ENCODE results near the gene PRSS8.
A peak's percentile ranks its signal among the peaks of the same experiment; 100 is the strongest.
"Not testable (repeated sequence)": the region's sequence is repeated elsewhere in the genome, so short reads cannot be mapped to it uniquely, and the experiment has no call there.

PRSS8 gene

DNA sequence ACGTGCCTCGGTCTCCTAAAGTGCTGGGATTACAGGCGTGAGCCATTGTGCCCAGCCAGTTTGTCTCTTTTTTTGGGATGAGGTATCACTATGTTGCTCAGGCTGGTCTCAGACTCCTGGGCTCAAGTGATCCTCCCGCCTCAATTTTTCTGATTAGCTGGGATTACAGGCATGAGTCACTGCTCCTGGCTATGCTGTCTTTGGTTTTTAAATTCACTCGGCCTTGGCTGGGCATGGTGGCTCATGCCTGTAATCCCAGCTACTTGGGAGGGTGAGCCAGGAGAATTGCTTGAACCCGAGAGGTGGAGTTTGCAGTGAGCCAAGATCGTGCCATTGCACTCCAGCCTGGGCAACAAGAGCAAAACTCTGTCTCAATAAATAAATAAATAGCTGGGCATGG, 8.9 kb upstream of the PRSS8 start:
- DNase-seq, result peak; percentile 10

DNA sequence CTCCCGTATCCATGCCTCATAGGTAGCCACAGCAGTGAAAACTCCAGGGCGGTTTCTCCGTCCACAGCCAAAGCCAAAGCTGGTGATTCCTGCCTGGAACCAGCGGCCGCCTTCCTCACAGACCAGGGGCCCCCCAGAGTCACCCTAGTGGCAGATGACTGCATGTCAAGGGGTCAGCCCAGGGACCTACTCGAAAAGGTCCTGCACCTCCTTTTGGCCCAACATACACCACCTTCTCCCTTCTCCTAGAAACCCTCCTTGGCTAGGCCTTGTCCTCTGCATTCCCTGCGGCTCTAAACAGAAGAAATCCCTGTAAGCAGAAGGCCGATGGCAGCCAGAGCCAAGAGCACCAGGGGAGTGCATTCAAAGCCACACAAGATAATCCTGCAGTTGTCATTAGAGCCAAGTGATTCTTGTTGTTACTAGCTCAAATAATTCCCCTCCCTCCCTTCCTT, 8.2 kb upstream of the PRSS8 start:
- DNase-seq, result no peak

DNA sequence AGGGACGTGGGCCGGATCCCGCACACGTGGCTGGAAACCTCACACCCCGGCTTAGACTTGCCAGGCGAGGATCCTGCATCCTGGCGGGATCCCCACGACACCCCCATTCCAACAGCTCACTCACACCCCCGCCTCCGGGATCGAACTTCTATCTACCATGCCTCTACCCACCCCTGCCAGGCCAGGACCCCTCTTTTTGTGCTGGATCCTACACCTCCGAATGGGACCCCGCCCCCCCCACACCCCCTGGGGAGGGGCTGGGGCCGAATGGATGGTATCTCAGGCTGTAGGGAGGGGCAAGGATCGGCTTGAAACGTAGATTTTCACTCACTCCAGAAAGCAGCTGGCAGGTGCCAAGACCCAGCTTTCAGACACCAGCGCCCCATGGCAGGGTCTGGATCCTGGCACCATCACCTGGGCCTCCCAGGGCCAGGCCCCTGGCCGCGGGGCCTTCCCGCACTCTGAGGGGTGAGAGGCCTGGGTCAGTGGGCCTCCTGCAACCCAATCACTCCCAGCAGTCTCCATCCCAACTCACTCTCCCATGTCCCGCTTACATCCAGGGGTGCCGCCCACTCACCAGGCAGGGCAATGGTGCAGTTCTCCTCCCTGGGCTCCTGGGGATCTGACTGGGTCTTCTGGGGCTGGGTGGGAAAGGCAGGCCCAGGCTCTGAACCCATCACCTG, 7.6 kb upstream of the PRSS8 start:
- DNase-seq, result no peak

DNA sequence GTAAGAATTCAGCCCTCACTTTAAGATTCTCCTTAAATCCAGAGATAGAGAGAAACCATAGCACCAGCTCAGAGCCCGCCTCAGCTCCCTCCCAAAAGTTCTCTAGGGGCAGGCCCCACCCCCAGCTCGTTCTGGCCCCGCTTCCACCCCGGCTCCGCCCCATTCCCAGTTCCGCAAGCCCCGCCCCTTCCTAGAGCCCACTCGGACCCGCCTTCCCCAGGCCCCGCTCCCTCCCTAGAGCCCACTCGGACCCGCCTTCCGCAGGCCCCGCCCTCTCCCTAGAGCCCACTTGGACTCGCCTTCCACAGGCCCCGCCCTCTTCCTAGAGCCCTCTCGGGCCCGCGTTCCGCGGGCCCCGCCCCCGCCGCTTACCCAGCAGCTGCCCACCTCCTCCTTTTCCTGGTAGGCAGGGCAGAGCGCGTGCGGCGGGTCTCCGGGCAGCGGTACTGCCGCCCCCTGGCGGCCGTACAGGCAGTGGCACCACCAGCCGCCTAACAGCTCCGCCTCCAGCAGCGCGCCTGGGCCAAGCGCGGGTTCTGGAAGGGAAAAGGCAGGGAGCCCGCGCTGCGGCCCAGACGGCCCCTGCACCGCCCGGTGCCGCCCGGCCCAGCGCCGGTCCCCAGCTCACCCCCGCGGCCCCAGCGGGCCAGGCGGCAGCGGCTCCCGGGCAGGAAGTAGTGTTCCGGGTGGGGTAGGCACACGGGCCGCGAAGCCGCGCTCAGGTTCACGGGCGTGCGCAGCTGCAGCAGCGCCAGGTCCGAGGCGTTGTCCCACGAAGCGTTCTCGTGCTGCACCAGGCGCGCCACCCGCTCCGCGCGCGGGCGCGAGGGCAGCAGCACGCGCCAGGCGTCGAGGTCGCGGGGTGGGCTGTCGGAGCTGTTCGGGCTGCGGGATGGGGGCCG, 6.8 kb upstream of the PRSS8 start:
- DNase-seq, result peak; percentile 99

DNA sequence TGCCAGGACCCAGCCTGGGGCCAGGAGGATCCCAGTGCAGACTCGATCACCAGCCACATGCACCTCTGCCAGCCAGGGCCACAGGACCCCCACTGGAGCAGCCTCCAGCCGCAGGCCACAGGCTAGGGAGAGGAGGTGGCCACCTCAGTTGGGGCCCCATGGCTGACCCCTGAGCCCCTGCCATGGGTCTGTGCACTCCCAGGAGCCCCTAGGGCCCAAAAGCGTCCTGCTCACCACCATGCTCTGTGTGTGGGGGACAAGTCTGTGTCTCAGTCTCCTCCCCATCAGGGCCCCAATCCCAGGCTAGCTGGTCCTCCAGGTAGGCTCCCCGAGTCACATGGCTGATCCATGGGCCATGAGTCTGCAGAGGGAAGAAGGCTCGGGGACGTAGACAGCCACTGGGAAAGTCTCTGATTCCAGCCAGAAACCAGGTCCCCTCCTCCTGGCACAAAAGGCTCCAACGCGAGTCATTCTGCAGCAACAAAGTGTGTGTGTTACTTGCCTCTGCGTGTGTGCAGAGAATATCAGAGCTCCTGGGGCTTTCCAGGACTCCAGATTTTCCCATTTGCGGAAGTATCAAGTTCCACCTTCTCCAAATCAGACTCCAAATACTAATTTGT, 6.1 kb upstream of the PRSS8 start:
- DNase-seq, result no peak

DNA sequence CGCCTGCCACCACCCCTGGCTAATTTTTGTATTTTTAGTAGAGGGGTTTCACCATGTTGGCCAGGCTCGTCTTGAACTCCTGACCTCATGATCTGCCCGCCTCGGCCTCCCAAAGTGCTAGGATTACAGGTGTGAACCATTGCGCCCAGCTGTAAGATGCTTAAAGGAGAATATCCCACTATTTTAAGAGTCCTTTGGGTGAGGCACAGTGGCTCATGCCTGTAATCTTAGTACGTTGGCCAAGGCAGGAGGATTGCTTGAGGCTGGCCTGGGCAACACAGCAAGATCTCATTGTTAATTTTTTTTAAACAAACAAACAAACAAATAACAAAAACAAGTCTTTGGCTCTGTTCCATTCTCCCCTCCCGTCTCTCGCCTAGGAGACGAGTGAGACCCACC, 5.5 kb upstream of the PRSS8 start:
- DNase-seq, result not testable (repeated sequence)

DNA sequence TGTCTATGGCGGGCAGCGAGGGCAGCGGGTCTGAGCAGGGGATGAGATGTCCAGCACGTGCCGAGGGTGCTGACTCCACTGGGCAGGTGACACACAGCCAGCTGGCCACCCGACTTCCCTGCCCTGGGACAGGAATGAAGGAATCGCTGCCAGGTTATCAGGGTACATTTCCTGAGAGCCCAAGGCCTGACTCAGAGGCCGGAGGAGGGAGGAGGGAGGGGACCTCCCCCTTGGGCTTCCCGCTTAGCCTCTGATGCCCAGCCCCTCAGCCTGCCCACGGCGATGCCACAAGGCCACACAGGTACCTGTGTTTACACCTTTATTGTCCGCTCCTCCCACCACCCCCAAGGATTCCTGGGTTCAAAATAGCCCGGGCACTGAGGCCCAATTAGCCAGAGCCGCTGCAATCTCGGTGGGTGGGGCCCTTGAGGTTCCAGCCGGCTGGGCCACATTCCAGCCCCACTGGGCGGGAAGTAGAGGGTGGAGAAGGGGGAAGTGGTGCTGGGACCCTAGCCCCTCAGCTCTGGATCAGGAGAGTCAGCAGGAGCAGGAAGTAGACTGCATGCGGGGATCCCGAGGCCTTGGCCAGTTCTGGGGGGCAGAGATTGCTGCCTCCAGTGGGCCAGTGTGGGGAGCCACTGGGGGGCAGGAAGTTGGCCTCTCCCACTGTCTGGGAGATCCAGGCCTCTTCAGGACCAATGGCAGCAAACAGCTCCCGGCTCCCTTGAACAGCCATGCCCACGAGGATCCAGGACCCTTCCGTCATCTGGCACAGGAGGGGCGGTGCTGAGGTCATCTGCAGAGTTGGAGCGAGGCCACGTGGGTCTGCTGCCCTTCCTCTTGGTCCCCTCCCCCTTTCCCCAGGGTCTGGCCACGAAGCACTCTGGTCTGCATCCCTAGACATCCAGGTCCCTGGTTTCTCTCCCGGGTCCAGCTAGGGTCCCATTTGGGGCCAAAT, 3.4 kb upstream of the PRSS8 start:
- DNase-seq, result peak; percentile 52

DNA sequence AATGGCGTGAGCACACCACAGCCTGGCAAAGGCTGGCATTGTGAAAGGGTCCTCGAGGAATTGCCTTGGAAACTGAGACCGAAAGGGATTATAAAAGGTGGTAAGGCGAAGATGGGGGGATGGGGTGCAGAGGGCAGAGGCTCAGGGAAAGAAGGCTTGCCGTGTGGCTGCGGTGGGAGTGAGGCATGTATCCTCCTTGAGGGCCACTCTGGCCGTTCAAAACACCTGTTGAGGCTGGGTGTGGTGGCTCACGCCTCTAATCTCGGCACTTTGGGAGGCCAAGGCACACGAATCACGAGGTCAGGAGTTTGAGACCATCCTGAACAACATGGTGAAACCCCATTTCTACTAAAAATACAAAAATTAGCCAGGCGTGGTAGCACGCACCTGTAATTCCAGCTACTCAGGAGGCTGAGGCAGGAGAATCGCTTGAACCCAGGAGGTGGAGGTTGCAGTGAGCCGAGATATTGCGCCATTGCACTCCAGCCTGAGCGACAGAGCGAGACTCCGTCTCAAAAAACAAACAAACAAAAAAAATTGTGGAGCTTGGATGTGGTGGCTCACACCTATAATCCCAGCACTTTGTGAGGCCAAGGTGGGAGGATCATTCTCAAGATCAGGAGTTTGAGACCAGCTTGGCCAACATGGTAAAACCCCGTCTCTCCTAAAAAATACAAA, 1.4 kb upstream of the PRSS8 start:
- not testable (repeated sequence) for DNase-seq

DNA sequence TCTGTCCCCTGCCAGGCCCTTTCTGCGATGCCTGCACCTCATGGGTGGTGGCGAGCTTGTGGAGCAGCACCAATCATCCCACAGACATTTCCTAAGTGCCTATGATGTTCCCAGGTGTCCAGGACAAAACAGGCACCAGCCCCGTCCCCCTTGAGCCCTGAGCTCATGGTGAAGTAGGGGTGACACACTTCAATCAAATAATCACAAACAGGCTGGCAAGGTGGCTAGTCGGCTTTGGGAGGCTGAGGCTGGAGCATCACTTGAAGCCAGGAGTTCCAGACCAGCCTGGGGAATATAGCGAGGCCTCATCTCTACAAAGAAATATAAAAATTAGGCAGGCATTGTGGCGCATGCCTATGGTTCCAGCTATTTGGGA, 748 bp upstream of the PRSS8 start:
- DNase-seq, result no peak

DNA sequence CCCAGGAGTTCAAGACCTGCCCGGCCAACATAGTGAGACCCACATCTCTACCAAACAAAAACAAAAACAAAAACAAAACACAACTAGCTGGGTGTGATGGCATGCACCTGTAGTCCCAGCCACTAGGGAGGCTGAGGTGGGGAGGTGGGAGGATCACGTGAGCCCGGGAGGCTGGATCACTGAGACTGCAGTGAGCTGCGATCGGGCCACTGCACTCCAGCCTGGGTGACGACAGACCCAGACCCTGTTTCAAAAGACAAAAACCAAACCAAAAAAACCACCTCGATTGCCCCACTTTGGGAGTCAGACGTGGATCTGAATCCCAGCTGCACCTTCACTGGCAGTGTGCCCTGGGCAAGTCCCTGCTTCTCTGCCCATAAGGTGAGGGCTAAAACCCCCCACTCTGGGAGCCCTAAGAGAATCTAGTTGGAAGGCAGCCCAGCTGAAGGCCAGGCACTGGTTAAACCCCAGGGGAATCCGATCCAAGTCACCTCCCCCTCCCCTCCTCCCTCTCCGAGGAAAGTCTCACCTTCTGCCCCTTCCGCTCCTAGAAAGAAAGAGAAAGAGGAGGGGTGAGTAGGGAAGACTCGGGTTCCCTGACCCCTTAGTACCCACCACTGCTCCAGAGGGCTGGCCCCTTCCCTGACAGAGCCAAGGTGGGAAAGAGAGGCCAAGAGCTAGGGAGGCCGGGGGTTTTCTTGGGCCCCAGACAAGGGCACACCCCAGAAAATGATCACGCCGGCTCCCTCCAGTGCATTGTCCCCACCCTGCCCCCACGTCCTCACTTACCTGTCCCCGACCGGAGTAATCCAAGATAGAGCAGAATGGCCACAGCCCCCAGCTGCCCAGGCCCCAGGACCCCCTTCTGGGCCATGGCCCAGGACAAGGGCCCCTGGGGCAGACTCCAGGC, 647 bp downstream of the PRSS8 start:
- no peak for DNase-seq

DNA sequence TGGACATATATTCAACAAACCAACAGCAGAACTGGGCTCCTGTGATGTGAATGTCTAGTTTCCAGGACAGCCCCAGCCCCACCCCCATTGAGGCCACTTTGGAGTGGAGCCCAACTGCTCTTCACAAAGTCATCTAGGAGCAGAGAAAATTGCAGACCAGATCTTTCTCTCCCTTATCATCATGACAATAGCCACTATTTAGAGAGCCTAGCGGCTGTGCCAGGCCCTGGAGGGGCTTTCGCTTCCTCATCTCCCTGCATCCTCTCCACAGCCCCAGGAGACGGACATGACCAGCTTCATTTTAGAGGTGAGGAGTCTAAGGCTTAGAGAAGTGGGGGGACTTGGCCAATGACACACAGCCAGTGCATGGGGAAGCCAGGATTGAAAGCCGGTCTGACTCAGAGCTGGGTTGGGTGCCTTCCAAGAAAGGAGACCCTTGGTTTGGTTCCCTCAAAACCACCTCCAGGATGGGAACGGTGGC, 1.4 kb downstream of the PRSS8 start:
- DNase-seq, result no peak

DNA sequence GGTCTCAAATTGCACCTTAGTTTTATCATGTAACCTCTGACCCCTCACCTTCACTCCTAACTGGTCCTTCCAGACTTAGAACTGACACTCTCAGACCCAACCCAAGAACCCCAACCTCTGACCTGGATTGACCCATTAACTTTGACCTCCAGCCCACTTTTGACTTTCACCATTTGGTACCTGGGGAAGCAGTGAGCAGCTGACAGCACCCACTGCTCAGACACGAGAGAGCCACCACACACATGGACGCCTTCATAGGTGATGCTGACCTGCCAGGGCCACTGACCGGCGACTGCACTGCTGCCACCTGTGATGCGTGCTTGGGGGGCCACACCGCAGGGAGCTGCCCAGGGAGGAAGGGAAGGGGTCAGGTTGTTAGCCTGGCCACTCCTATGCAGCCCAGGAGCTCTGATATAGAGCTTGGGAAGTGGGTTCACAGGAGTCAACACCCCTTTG, 2.5 kb downstream of the PRSS8 start:
- no peak for DNase-seq

DNA sequence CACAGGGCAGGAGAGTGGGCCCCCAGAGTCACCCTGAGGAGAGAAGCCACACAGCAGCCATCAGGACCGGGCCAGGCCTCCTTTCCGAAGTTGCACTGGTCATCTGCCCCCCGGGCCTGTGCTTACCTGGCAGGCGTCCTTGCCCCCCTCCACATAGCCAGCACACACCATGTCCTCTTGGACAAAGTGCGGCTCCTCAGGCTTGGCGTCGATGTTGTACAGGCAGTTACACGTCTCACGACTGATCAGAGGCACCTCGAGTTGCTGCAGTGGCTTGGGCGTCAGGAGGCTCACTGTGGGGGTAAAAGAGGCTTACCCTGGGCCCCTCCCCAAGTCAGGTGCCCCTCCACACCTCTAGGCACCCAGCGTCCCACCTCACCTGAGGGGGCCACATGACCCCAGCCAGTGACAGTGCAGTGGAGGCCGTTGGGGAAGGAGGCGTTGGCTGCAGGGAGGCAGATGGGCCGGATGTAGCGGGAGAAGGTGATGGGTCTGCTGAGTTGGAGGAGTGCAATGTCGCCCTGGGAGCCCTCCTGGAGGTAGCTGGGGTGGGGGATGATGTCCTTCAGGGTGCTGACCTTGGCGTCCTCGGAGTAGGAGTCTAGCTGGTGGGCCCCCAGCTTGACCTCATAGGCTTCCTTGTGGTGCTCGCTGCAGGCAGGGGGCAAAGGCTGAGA, 3.1 kb downstream of the PRSS8 start:
- no peak for DNase-seq

DNA sequence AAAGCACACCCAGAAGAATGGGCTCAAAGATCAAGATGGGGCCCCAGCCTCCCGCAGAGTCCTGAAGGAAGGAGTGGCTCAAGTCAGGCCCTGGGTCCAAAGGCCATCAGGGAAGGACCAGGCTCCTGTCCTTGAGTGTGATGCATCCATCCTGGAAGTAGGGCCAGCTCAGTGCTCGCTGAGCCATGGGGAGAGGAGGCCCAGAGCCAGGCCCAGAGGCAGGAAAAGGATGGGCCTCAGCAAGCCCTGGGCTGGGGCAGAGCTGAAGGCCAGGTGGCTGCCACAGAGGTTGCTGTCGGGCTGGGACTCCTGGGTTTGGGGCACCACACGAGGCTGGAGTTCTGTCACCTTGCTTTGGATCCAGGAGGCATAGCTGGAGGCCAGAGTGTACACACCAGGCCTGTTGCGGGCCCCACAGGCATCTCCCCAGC, 3.7 kb downstream of the PRSS8 start:
- no peak for DNase-seq

DNA sequence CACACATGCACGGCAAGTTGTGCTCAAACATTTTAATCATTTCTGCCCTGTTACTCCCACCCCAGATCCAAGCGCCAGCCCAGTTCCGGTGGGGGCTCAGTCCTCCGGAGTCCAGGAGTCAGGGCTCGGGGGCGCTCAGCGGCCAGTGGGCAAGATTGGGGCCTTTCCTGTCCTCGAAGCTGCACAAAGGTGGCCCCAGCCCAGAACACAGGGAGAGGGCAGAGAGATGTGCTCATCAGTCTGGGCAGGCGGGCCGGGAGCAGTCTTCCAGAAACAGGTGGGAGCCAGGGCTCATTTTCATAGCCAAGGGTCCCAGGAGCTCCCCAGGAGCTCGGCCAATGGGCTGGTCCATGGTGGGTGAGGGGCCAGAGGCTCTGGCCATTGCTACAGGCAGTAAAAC, 4.1 kb downstream of the PRSS8 start:
- no peak for DNase-seq

DNA sequence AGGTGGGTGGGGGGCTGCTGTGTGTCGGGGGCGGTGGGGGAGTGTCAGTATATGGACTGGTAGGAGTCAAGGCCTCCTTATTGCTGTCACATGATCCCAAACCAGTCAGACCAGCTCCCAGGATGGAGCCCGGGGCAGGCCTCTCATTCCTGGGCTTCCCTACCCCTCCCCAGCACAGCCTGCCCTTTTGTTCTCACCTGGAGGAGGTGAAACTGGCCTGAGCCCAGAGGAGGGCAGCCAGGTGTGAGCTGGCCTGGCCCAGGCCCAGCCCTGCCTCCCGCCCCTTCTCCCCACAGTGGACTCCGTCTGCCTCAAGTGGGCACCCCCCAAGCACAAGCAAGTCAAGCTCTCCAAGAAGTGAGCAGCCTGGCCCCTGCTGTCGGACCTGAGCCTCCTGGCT, 4.6 kb downstream of the PRSS8 start:
- no peak for DNase-seq

DNA sequence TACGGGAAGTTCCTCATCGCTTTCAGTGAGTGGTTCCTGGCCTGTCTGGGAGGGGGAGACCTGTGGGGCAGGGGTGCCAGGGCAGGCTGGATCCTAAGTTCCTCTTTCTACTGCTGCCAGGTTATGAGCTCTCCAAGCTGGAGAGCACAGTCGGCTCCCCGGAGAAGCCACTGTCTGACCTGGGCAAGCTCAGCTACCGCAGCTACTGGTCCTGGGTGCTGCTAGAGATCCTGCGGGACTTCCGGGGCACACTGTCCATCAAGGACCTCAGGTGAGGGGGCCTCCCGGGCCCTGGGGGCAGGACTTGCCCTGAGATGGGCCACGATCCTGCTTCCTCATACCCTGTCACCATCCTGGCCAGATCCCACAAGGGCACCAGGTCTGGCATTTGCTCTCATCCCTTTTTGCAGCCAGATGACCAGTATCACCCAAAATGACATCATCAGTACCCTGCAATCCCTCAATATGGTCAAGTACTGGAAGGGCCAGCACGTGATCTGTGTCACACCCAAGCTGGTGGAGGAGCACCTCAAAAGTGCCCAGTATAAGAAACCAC, 5.1 kb downstream of the PRSS8 start:
- DNase-seq, result no peak

DNA sequence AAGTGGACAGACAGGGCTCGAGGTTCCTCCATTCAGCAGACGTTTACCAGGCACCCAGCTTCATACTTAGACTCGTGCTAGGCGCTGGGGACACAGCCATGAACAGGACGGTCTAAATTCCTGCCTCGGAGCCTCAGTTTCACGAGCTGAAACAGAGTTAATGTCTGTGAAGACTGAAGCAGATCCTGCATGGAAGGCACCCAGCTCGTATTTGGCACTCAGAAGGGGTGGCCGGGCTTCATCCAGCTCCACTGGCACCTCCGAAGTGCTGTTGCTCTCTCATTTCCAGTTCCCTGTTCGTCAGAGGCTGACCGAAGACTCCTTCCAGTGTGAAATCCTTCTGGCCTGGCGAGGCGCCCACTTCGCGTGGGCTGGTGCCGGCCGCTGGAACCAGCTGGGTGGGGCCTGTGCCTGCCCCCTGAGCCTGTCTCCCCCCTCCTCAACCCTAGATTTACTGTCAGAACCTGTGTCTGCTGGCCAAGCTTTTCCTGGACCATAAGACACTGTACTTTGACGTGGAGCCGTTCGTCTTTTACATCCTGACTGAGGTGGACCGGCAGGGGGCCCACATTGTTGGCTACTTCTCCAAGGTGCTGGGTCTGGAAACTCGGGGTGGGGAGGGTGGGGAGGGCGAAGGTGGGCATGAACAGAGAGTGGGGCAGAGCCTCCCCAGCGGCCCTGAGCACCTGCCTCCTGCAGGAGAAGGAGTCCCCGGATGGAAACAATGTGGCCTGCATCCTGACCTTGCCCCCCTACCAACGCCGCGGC, 5.8 kb downstream of the PRSS8 start:
- DNase-seq, result no peak

Measured in fibroblast of skin of abdomen (primary cell).